Parathyroid adenoma (tissue), 2 donors: ENCODE measurements around the gene SMG6.

Source experiments
- H2AFZ ChIP-seq: fragments of 300-600 bp; sonication (generic); one replicate; pipeline ENCODE4 v1.7.0; 2017; ENCODE audit warnings: antibody characterized with exemption, mild to moderate bottlenecking
- H3K27ac ChIP-seq: fragments of 300-600 bp; sonication (generic); one replicate; pipeline ENCODE4 v1.7.0; 2017
- H3K27me3 ChIP-seq: fragments of 300-600 bp; sonication (generic); one replicate; pipeline ENCODE4 v1.7.0; 2017; ENCODE audit warnings: low read length; ENCODE audit not compliant: control insufficient read depth, insufficient read depth
- H3K36me3 ChIP-seq: fragments of 300-600 bp; sonication (generic); one replicate; pipeline ENCODE4 v1.7.0; 2017; ENCODE audit warnings: low read length; ENCODE audit not compliant: control insufficient read depth, insufficient read depth
- H3K4me1 ChIP-seq: fragments of 300-600 bp; sonication (generic); one replicate; pipeline ENCODE4 v1.7.0; 2017; ENCODE audit warnings: control low read depth
- H3K4me2 ChIP-seq: fragments of 300-600 bp; sonication (generic); one replicate; pipeline ENCODE4 v1.7.0; 2017; ENCODE audit warnings: low read length
- H3K4me3 ChIP-seq: fragments of 300-600 bp; sonication (generic); one replicate; pipeline ENCODE4 v1.7.0; 2017; ENCODE audit warnings: low read depth, low read length
- H3K79me2 ChIP-seq: fragments of 300-600 bp; sonication (generic); one replicate; pipeline ENCODE4 v1.7.0; 2017; ENCODE audit warnings: control low read depth
- H3K9ac ChIP-seq: fragments of 300-600 bp; sonication (generic); one replicate; pipeline ENCODE4 v1.7.0; 2017; ENCODE audit warnings: mild to moderate bottlenecking
- H3K9me3 ChIP-seq: fragments of 300-600 bp; sonication (generic); one replicate; pipeline ENCODE4 v1.7.0; 2017; ENCODE audit warnings: low read length; ENCODE audit not compliant: control insufficient read depth
- CTCF ChIP-seq: fragments of 300-600 bp; sonication (generic); IDR thresholded peaks from one replicate; pipeline ENCODE4 v1.7.0; 2017; ENCODE audit warnings: antibody characterized with exemption, mild to moderate bottlenecking
- donor health status: primary hyperparathyroidism.

Gene SMG6

GRCh38 chr17:2048805-2049204, 254.8 kb downstream of the SMG6 start:
- H3K36me3 ChIP-seq, result no peaks in the 10 kb centered on the region
- no peak for TF ChIP-seq CTCF
- H2AFZ ChIP-seq, result peak overlapping the region; percentile 74
- no peak overlapping the region for H3K9ac ChIP-seq
- peaks cover 19% of the 10 kb centered on the region for H3K79me2 ChIP-seq
- H3K4me1 ChIP-seq, result peaks cover 12% of the 10 kb centered on the region
- peak overlapping the region; percentile 100 for H3K4me2 ChIP-seq
- peak overlapping the region; percentile 88 for H3K4me3 ChIP-seq
- H3K9me3 ChIP-seq, result no peaks in the 10 kb centered on the region
- no peak overlapping the region for H3K27ac ChIP-seq
- H3K27me3 ChIP-seq, result no peaks in the 10 kb centered on the region

DNA sequence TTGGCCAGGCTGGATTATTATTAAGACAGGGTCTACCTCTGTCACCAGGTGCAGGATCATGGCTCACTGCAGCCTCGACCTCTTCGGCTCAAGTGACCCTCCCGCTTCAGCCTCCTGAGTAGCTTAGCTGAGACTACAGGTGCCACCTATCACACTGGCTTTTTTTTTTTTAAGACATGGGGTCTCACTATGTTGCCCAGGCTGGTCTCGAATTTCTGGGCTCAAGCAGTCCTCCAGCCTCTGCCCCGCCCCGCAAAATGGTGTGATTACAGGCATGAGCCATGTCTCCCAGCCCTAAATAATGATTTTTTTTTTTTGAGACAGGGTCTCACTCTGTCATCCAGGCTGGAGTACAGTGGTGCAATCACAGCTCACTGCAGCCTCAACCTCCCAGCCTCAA, 256.0 kb downstream of the SMG6 start:
- Histone ChIP-seq H3K4me2 (no peak overlapping the region), H3K9ac (no peak overlapping the region), H3K27me3 (no peaks in the 10 kb centered on the region), H3K9me3 (no peaks in the 10 kb centered on the region), H3K4me3 (no peak overlapping the region), H3K27ac (no peak overlapping the region), H3K36me3 (no peaks in the 10 kb centered on the region), H3K4me1 (peaks cover 9% of the 10 kb centered on the region), H2AFZ (no peak overlapping the region), H3K79me2 (peaks cover 19% of the 10 kb centered on the region)
- no peak for TF ChIP-seq CTCF

DNA sequence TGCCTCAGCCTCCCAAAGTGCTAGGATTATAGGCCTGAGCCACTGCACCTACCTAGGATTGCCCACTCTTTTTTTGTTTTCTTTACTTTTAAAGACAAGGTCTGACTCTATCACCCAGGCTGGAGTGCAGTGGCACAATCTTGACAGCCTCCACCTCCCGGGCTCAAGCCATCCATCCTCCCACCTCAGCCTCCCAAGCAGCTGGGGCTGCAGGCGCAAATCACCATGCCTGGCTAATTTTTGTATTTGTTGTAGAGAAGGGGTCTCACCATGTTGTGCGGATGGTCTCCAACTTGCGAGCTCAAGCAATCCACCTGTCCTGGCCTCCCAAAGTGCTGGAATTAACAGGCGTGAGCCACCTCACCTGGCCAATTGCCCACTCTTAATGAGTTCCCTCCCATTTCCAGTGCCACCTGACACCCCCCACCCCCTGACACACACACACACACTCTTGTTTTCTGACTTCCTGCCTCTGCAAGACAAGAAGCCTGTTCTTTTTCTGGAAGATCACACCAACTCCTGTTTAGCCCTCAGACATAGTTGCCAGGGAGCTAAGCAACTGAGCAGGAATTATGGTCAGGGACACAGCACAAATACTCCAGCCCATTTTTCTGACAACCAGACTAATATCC, 259.2 kb downstream of the SMG6 start:
- no peaks in the 10 kb centered on the region for H3K9me3 ChIP-seq
- H3K79me2 ChIP-seq, result peaks cover 19% of the 10 kb centered on the region
- no peak overlapping the region for H3K9ac ChIP-seq
- H2AFZ ChIP-seq, result no peak overlapping the region
- H3K4me2 ChIP-seq, result no peak overlapping the region
- H3K4me1 ChIP-seq, result peaks cover 14% of the 10 kb centered on the region
- no peaks in the 10 kb centered on the region for H3K36me3 ChIP-seq
- H3K27ac ChIP-seq, result no peak overlapping the region
- H3K27me3 ChIP-seq, result no peaks in the 10 kb centered on the region
- no peak for TF ChIP-seq CTCF
- no peak overlapping the region for H3K4me3 ChIP-seq

- H3K4me1 ChIP-seq, result peaks cover 8% of the 10 kb centered on the region
- no peak overlapping the region for H3K27ac ChIP-seq
- no peaks in the 10 kb centered on the region for H3K9me3 ChIP-seq
- TF ChIP-seq CTCF, result no peak
- no peak overlapping the region for H3K4me3 ChIP-seq
- no peak overlapping the region for H2AFZ ChIP-seq
- H3K79me2 ChIP-seq, result peaks cover 15% of the 10 kb centered on the region
- H3K36me3 ChIP-seq, result no peaks in the 10 kb centered on the region
- no peak overlapping the region for H3K4me2 ChIP-seq
- H3K9ac ChIP-seq, result no peak overlapping the region
- H3K27me3 ChIP-seq, result no peaks in the 10 kb centered on the region
Observed at GRCh38 chr17:2043785-2044184, 259.8 kb downstream of the SMG6 start.

DNA sequence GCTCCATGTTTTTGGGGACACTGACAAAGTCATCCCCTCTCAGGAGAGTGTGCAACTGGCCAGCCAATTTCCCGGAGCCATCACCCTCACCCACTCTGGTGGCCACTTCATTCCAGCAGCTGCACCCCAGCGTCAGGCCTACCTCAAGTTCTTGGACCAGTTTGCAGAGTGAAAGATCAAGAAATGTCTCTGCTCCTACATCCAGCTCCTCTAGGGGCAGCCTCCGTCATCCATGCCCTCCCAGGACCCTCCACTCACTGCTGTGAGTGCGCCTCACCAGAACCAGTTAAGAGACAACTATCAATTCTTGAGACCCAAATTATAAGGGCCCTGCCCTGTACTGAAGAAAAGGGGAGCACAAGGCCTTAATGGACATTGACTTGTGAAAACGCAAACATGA, 260.7 kb downstream of the SMG6 start:
- Histone ChIP-seq H3K4me2 (peak overlapping the region; percentile 99), H3K9ac (no peak overlapping the region), H3K4me3 (peak overlapping the region; percentile 91)

More for the DNA sequence above, 260.7 kb downstream of the SMG6 start:
- no peak overlapping the region for H2AFZ ChIP-seq
- peaks cover 9% of the 10 kb centered on the region for H3K79me2 ChIP-seq
- no peaks in the 10 kb centered on the region for H3K9me3 ChIP-seq
- H3K27me3 ChIP-seq, result no peaks in the 10 kb centered on the region
- no peak for TF ChIP-seq CTCF
- H3K36me3 ChIP-seq, result no peaks in the 10 kb centered on the region
- peak overlapping the region; percentile 88 for H3K27ac ChIP-seq
- H3K4me1 ChIP-seq, result peaks cover 8% of the 10 kb centered on the region
